ENCODE results near the gene DHRS1.
A peak's percentile ranks its signal among the peaks of the same experiment; 100 is the strongest.

The DHRS1 gene

GRCh38 chr14:24315807-24316596 lies 16.4 kb upstream of the DHRS1 start:
- Histone ChIP-seq H3K4me3 (ENCODE audit: insufficient read depth, low read depth, low read length, poor library complexity, severe bottlenecking) (no peak overlapping the region), H3K36me3 (ENCODE audit: control insufficient read depth, insufficient read depth, low read length) (no peaks in the 10 kb centered on the region)

DNA sequence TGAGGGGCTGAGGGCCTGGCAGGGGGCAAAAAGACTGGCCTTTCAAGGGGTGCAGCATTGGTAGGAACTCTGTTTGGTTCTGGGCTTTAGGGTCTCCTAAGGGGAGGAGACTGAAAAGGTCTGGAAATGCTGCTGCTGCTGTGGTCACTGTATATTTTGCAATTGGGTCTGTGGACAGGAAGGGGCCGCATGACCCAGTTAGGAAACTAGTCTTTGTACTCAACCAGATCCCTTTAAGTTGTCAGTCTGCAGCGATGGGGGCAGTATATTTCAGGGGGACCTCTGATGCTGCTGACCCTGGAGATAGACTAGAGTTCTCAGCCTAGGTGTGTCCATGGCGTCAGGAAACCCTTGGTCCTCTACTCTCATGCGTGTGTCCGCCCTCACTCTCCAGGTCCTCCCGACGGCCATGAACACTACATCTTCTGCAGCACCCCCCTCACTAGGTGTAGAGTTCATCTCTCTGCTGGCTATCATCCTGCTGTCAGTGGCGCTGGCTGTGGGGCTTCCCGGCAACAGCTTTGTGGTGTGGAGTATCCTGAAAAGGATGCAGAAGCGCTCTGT lies 15.7 kb upstream of the DHRS1 start:
- Histone ChIP-seq H3K27me3 (replicated peaks; ENCODE audit: control insufficient read depth, insufficient read depth, low read length, poor library complexity, severe bottlenecking) (no peaks in the 10 kb centered on the region), H3K27ac (ENCODE audit: insufficient read depth, low read length, poor library complexity, severe bottlenecking) (no peak overlapping the region), H3K4me3 (ENCODE audit: insufficient read depth, low read depth, low read length, poor library complexity, severe bottlenecking) (no peak overlapping the region), H3K9me3 (ENCODE audit: control insufficient read depth, low read length) (no peaks in the 10 kb centered on the region), H3K4me1 (ENCODE audit: control insufficient read depth, insufficient read depth, low read length, poor library complexity, severe bottlenecking) (peaks cover 51% of the 10 kb centered on the region), H3K36me3 (ENCODE audit: control insufficient read depth, insufficient read depth, low read length) (no peaks in the 10 kb centered on the region)
- DNase-seq: no peak

More at GRCh38 chr14:24315807-24316596, 16.4 kb upstream of the DHRS1 start:
- H3K9me3 ChIP-seq (ENCODE audit: control insufficient read depth, low read length): no peaks in the 10 kb centered on the region
- no peak overlapping the region for H3K27ac ChIP-seq (ENCODE audit: insufficient read depth, low read length, poor library complexity, severe bottlenecking)
- DNase-seq: no peak
- no peaks in the 10 kb centered on the region for H3K27me3 ChIP-seq (replicated peaks; ENCODE audit: control insufficient read depth, insufficient read depth, low read length, poor library complexity, severe bottlenecking)
- peaks cover 48% of the 10 kb centered on the region for H3K4me1 ChIP-seq (ENCODE audit: control insufficient read depth, insufficient read depth, low read length, poor library complexity, severe bottlenecking)

GRCh38 chr14:24314377-24315193 lies 15.0 kb upstream of the DHRS1 start:
- DNase-seq: no peak
- Histone ChIP-seq H3K9me3 (ENCODE audit: control insufficient read depth, low read length) (no peaks in the 10 kb centered on the region), H3K36me3 (ENCODE audit: control insufficient read depth, insufficient read depth, low read length) (no peaks in the 10 kb centered on the region), H3K4me3 (ENCODE audit: insufficient read depth, low read depth, low read length, poor library complexity, severe bottlenecking) (no peak overlapping the region), H3K4me1 (ENCODE audit: control insufficient read depth, insufficient read depth, low read length, poor library complexity, severe bottlenecking) (peaks cover 59% of the 10 kb centered on the region), H3K27ac (ENCODE audit: insufficient read depth, low read length, poor library complexity, severe bottlenecking) (no peak overlapping the region), H3K27me3 (replicated peaks; ENCODE audit: control insufficient read depth, insufficient read depth, low read length, poor library complexity, severe bottlenecking) (no peaks in the 10 kb centered on the region)

DNA sequence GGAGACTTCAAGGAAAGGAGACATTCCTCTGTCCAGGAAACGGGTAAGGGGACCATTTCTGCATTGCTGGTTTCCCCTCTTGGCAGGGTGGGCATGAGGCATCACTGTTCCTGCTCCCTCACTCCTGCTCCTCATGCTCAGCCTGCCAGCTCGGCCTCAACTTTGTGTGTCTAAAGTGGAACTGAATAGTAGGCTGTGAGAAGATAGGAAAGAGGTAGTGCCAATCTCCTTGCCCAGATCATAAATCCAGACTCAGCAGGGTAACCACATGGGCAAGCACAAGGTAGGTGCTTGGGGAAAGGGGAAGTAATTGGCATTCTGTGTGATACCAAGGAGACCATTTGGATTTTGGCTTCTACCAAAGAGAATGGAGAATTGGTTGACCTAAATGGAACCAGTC lies 14.3 kb upstream of the DHRS1 start:
- no peak for DNase-seq
- Histone ChIP-seq H3K27me3 (replicated peaks; ENCODE audit: control insufficient read depth, insufficient read depth, low read length, poor library complexity, severe bottlenecking) (no peaks in the 10 kb centered on the region), H3K4me3 (ENCODE audit: insufficient read depth, low read depth, low read length, poor library complexity, severe bottlenecking) (no peak overlapping the region), H3K4me1 (ENCODE audit: control insufficient read depth, insufficient read depth, low read length, poor library complexity, severe bottlenecking) (peaks cover 65% of the 10 kb centered on the region), H3K36me3 (ENCODE audit: control insufficient read depth, insufficient read depth, low read length) (no peaks in the 10 kb centered on the region), H3K9me3 (ENCODE audit: control insufficient read depth, low read length) (no peaks in the 10 kb centered on the region), H3K27ac (ENCODE audit: insufficient read depth, low read length, poor library complexity, severe bottlenecking) (no peak overlapping the region)

- Histone ChIP-seq H3K4me1 (ENCODE audit: control insufficient read depth, insufficient read depth, low read length, poor library complexity, severe bottlenecking) (peaks cover 65% of the 10 kb centered on the region), H3K27ac (ENCODE audit: insufficient read depth, low read length, poor library complexity, severe bottlenecking) (peak overlapping the region; percentile 75), H3K4me3 (ENCODE audit: insufficient read depth, low read depth, low read length, poor library complexity, severe bottlenecking) (peak overlapping the region; percentile 2), H3K9me3 (ENCODE audit: control insufficient read depth, low read length) (no peaks in the 10 kb centered on the region), H3K27me3 (replicated peaks; ENCODE audit: control insufficient read depth, insufficient read depth, low read length, poor library complexity, severe bottlenecking) (no peaks in the 10 kb centered on the region), H3K36me3 (ENCODE audit: control insufficient read depth, insufficient read depth, low read length) (no peaks in the 10 kb centered on the region)
- peak in 2 of 3 donors; percentile 35 to 45 for DNase-seq
These were observed 13.3 kb upstream of the DHRS1 start for GRCh38 chr14:24312736-24313507.

- H3K27me3 ChIP-seq (replicated peaks; ENCODE audit: control insufficient read depth, insufficient read depth, low read length, poor library complexity, severe bottlenecking): no peaks in the 10 kb centered on the region
- H3K27ac ChIP-seq (ENCODE audit: insufficient read depth, low read length, poor library complexity, severe bottlenecking): peak overlapping the region; percentile 75
- no peak for DNase-seq
- H3K4me1 ChIP-seq (ENCODE audit: control insufficient read depth, insufficient read depth, low read length, poor library complexity, severe bottlenecking): peaks cover 65% of the 10 kb centered on the region
- no peaks in the 10 kb centered on the region for H3K9me3 ChIP-seq (ENCODE audit: control insufficient read depth, low read length)
- H3K4me3 ChIP-seq (ENCODE audit: insufficient read depth, low read depth, low read length, poor library complexity, severe bottlenecking): peak overlapping the region; percentile 47
- peaks cover 7% of the 10 kb centered on the region for H3K36me3 ChIP-seq (ENCODE audit: control insufficient read depth, insufficient read depth, low read length)
These were observed 12.4 kb upstream of the DHRS1 start for GRCh38 chr14:24311837-24312615.

DNA sequence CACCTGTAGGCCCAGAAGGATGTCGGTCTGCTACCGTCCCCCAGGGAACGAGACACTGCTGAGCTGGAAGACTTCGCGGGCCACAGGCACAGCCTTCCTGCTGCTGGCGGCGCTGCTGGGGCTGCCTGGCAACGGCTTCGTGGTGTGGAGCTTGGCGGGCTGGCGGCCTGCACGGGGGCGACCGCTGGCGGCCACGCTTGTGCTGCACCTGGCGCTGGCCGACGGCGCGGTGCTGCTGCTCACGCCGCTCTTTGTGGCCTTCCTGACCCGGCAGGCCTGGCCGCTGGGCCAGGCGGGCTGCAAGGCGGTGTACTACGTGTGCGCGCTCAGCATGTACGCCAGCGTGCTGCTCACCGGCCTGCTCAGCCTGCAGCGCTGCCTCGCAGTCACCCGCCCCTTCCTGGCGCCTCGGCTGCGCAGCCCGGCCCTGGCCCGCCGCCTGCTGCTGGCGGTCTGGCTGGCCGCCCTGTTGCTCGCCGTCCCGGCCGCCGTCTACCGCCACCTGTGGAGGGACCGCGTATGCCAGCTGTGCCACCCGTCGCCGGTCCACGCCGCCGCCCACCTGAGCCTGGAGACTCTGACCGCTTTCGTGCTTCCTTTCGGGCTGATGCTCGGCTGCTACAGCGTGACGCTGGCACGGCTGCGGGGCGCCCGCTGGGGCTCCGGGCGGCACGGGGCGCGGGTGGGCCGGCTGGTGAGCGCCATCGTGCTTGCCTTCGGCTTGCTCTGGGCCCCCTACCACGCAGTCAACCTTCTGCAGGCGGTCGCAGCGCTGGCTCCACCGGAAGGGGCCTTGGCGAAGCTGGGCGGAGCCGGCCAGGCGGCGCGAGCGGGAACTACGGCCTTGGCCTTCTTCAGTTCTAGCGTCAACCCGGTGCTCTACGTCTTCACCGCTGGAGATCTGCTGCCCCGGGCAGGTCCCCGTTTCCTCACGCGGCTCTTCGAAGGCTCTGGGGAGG lies 11.3 kb upstream of the DHRS1 start, which contains the start of gene LTB4R:
LTB4R (plus strand) TSS at position 857 of the 959 bp plus-strand sequence. CDS start 4,150 bp downstream, outside the sequence.
- peaks cover 18% of the 10 kb centered on the region for H3K36me3 ChIP-seq (ENCODE audit: control insufficient read depth, insufficient read depth, low read length)
- H3K27ac ChIP-seq (ENCODE audit: insufficient read depth, low read length, poor library complexity, severe bottlenecking): peak within 1 kb of the TSS; percentile 75
- H3K4me1 ChIP-seq (ENCODE audit: control insufficient read depth, insufficient read depth, low read length, poor library complexity, severe bottlenecking): peaks cover 65% of the 10 kb centered on the region
- H3K9me3 ChIP-seq (ENCODE audit: control insufficient read depth, low read length): no peaks in the 10 kb centered on the region
- H3K27me3 ChIP-seq (replicated peaks; ENCODE audit: control insufficient read depth, insufficient read depth, low read length, poor library complexity, severe bottlenecking): no peaks in the 10 kb centered on the region
- DNase-seq: peak; percentile 58 to 67 (median 63)
- peak within 1 kb of the TSS; percentile 47 for H3K4me3 ChIP-seq (ENCODE audit: insufficient read depth, low read depth, low read length, poor library complexity, severe bottlenecking)

GRCh38 chr14:24310265-24310645 lies 10.7 kb upstream of the DHRS1 start:
- peaks cover 59% of the 10 kb centered on the region for H3K4me1 ChIP-seq (ENCODE audit: control insufficient read depth, insufficient read depth, low read length, poor library complexity, severe bottlenecking)
- H3K27ac ChIP-seq (ENCODE audit: insufficient read depth, low read length, poor library complexity, severe bottlenecking): peak overlapping the region; percentile 75
- H3K27me3 ChIP-seq (replicated peaks; ENCODE audit: control insufficient read depth, insufficient read depth, low read length, poor library complexity, severe bottlenecking): no peaks in the 10 kb centered on the region
- DNase-seq: no peak
- H3K9me3 ChIP-seq (ENCODE audit: control insufficient read depth, low read length): no peaks in the 10 kb centered on the region
- peak overlapping the region; percentile 47 for H3K4me3 ChIP-seq (ENCODE audit: insufficient read depth, low read depth, low read length, poor library complexity, severe bottlenecking)
- peaks cover 24% of the 10 kb centered on the region for H3K36me3 ChIP-seq (ENCODE audit: control insufficient read depth, insufficient read depth, low read length)
